Esophagus muscularis mucosa (tissue), 3 donors: ENCODE data around the gene MCOLN1.

Experiments used
- CTCF ChIP-seq, 3 experiments: fragments of 200-600 bp in 2 of 3; fragments of 450-650 bp in 1 of 3; sonication (generic) in 2 of 3; IDR thresholded peaks; one replicate each; pipeline ENCODE4 v1.5.1; 2017 to 2019; ENCODE audit warnings: antibody characterized with exemption in 3 of 3, mild to moderate bottlenecking in 2 of 3, moderate library complexity in 1 of 3
- POLR2A ChIP-seq: fragments of 450-650 bp; IDR thresholded peaks from one replicate; pipeline ENCODE4 v1.6.1; 2017; ENCODE audit warnings: antibody characterized with exemption, moderate library complexity, mild to moderate bottlenecking, low read depth
- POLR2AphosphoS5 ChIP-seq, 2 donors: sonication (generic); formaldehyde crosslinking; IDR thresholded peaks; one replicate each; pipeline ENCODE4 v1.6.1; 2017; ENCODE audit warnings: antibody characterized with exemption in 2 of 2

- peak; percentile 13 to 37 (median 19) for TF ChIP-seq CTCF (IDR thresholded peaks at IDR 0.05)
- TF ChIP-seq POLR2A: no peak
- peak in 1 of 2 donors; percentile 11 for TF ChIP-seq POLR2AphosphoS5 (IDR thresholded peaks at IDR 0.05)
Observed at GRCh38 chr19:7534531-7535046, 12.2 kb downstream of the MCOLN1 start.
